GM12891 (cell line): Measurements from ENCODE around the gene PDK3.

Experiments used
- POLR2A ChIP-seq: IDR thresholded peaks from 2 replicates; pipeline ENCODE4 v1.6.1; 2011; ENCODE audit warnings: low read depth, low read length, control low read depth
- POLR2AphosphoS5 ChIP-seq: IDR thresholded peaks from 2 replicates; pipeline ENCODE4 v1.6.1; 2011; ENCODE audit warnings: low read depth, low read length, control low read depth
- TAF1 ChIP-seq: IDR thresholded peaks from 2 replicates; pipeline ENCODE4 v1.6.1; 2011; ENCODE audit warnings: low read depth, low read length, control low read depth

DNA sequence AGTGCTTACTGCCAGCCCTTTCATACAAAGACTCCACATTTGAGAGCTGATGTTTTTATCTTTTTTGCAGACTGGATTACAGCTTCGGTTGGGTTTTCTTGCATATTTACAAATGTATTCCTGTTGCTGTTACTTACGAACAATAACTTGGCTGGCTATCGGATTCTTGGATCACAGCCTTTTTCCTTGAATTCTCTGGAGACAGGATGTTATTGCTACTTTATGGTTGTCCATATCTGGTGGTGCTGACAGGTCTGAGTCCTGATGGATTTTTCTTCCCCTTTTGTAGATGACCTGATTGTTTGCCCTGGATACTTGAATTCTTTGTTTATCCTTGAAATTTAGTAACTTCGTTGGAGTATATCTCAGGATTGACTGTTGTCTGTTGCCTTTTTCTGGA, 77.7 kb downstream of the PDK3 start:
- TF ChIP-seq POLR2AphosphoS5 (no peak), POLR2A (no peak), TAF1 (no peak)
